Stomach (tissue), 4 donors: ENCODE data around the gene C1QTNF6.

Experiments
- CTCF ChIP-seq, 7 experiments: fragments of 450-650 bp in 4 of 7; fragments of 200-600 bp in 3 of 7; sonication (generic) in 3 of 7; IDR thresholded peaks; one replicate each; pipeline ENCODE4 v1.5.1; 2016 to 2019; ENCODE audit warnings: antibody characterized with exemption in 7 of 7, control low read depth in 2 of 7, mild to moderate bottlenecking in 1 of 7
- EP300 ChIP-seq: sonication (generic); formaldehyde crosslinking; IDR thresholded peaks from one replicate; pipeline ENCODE4 v1.6.1; 2017; ENCODE audit warnings: antibody characterized with exemption
- POLR2A ChIP-seq, 4 donors: fragments of 450-650 bp; IDR thresholded peaks; one replicate each; pipeline ENCODE4 v1.6.1; 2016; ENCODE audit warnings: antibody characterized with exemption in 4 of 4, control low read depth in 2 of 4, mild to moderate bottlenecking in 1 of 4, moderate library complexity in 1 of 4
- POLR2AphosphoS5 ChIP-seq, 3 donors: sonication (generic); formaldehyde crosslinking; IDR thresholded peaks; one replicate each; pipeline ENCODE4 v1.6.1; 2016; ENCODE audit warnings: antibody characterized with exemption in 3 of 3

- TF ChIP-seq POLR2A (IDR thresholded peaks at IDR 0.05) (no peak), CTCF (IDR thresholded peaks at IDR 0.05) (no peak), EP300 (no peak), POLR2AphosphoS5 (IDR thresholded peaks at IDR 0.05) (no peak)
Observed at GRCh38 chr22:37150701-37151100, 37.3 kb downstream of the C1QTNF6 start.
